HepG2 (cell line): ENCODE results near the gene UBXN6. TPM values are rescaled to one million over a fixed set of nuclear protein-coding genes. Genes with fewer than 3 reads are reported as not detected.

ENCODE experiments used
- ELF4 ChIP-seq: sonication (generic); formaldehyde crosslinking; IDR thresholded peaks from 2 replicates; pipeline ENCODE4 v1.5.0; 2020; ENCODE audit warnings: missing genetic modification reagents, mild to moderate bottlenecking, moderate library complexity, borderline replicate concordance
- ETV5 ChIP-seq: IDR thresholded peaks from 2 replicates; pipeline ENCODE4 v1.6.1; 2018; ENCODE audit warnings: missing biosample characterization, missing genetic modification reagents, inconsistent platforms, borderline replicate concordance
- FUBP1 ChIP-seq: sonication (generic); formaldehyde crosslinking; IDR thresholded peaks from 2 replicates; pipeline ENCODE4 v1.5.1; 2020; ENCODE audit warnings: missing genetic modification reagents, mild to moderate bottlenecking, borderline replicate concordance
- GABPA ChIP-seq, 2 experiments: IDR thresholded peaks; 2 replicates each; pipeline ENCODE4 v1.6.1; 2011 to 2016; ENCODE audit warnings: low read depth in 2 of 2, low read length in 1 of 2, missing biosample characterization in 1 of 2, missing genetic modification characterization in 1 of 2
- HOXA3 ChIP-seq: sonication (generic); formaldehyde crosslinking; IDR thresholded peaks from 2 replicates; pipeline ENCODE4 v1.5.0; 2020; ENCODE audit warnings: missing genetic modification reagents
- IKZF5 ChIP-seq: IDR thresholded peaks from 2 replicates; pipeline ENCODE4 v1.6.1; 2018; ENCODE audit warnings: missing genetic modification reagents, mild to moderate bottlenecking, missing compliant biosample characterization
- KLF16 ChIP-seq, 2 experiments: sonication (generic) in 1 of 2; formaldehyde crosslinking in 1 of 2; IDR thresholded peaks; 2 replicates each; pipeline versions ENCODE4 v1.6.1 to v1.8.0; 2016 to 2023; ENCODE audit warnings: missing genetic modification reagents in 2 of 2, missing compliant biosample characterization in 1 of 2
- MEIS2 ChIP-seq: sonication (generic); formaldehyde crosslinking; IDR thresholded peaks from 2 replicates; pipeline ENCODE4 v1.9.0; 2021; ENCODE audit warnings: mild to moderate bottlenecking, missing genetic modification reagents
- MNT ChIP-seq: fragments of 450-650 bp; IDR thresholded peaks from 2 replicates; pipeline ENCODE4 v1.6.1; 2016
- NCOA5 ChIP-seq: sonication (generic); formaldehyde crosslinking; IDR thresholded peaks from 2 replicates; pipeline ENCODE4 v1.4.0; 2020; ENCODE audit warnings: missing genetic modification reagents
- PCBP2 ChIP-seq: fragments of 200-400 bp; formaldehyde crosslinking; optimal IDR thresholded peaks from 2 replicates; pipeline ENCODE3; 2018; ENCODE audit warnings: low read length, low read depth; ENCODE audit not compliant: poor library complexity, severe bottlenecking
- RARA ChIP-seq: IDR thresholded peaks from 2 replicates; pipeline ENCODE4 v1.6.1; 2016; ENCODE audit warnings: missing genetic modification reagents, missing compliant biosample characterization
- RFX1 ChIP-seq: fragments of 450-650 bp; IDR thresholded peaks from 2 replicates; pipeline ENCODE4 v1.6.1; 2017
- RXRB ChIP-seq: IDR thresholded peaks from 2 replicates; pipeline ENCODE4 v1.6.1; 2016; ENCODE audit warnings: borderline replicate concordance, missing genetic modification reagents, missing compliant biosample characterization
- SCMH1 ChIP-seq: sonication (generic); formaldehyde crosslinking; IDR thresholded peaks from 2 replicates; pipeline ENCODE4 v1.9.0; 2021; ENCODE audit warnings: missing genetic modification reagents, mild to moderate bottlenecking, borderline replicate concordance
- ZKSCAN5 ChIP-seq: sonication (generic); formaldehyde crosslinking; IDR thresholded peaks from 2 replicates; pipeline ENCODE4 v1.5.1; 2020; ENCODE audit warnings: mild to moderate bottlenecking, missing genetic modification reagents
- ZNF207 ChIP-seq: fragments of 450-650 bp; IDR thresholded peaks from 2 replicates; pipeline ENCODE4 v1.6.1; 2016; ENCODE audit warnings: antibody characterized with exemption, borderline replicate concordance
- ZNF264 ChIP-seq: sonication (generic); formaldehyde crosslinking; IDR thresholded peaks from 2 replicates; pipeline ENCODE4 v1.4.0; 2020; ENCODE audit warnings: missing genetic modification reagents
- ZNF557 ChIP-seq: sonication (generic); formaldehyde crosslinking; IDR thresholded peaks from 2 replicates; pipeline ENCODE4 v1.4.0; 2020; ENCODE audit warnings: missing genetic modification reagents
- ZNF605 ChIP-seq: sonication (generic); formaldehyde crosslinking; IDR thresholded peaks from 2 replicates; pipeline ENCODE4 v1.8.0; 2022; ENCODE audit warnings: mild to moderate bottlenecking, missing genetic modification reagents
- ZNF839 ChIP-seq: sonication (generic); formaldehyde crosslinking; IDR thresholded peaks from 2 replicates; pipeline ENCODE4 v1.4.0; 2020; ENCODE audit warnings: missing genetic modification reagents, mild to moderate bottlenecking, borderline replicate concordance
- ZNF878 ChIP-seq: sonication (generic); formaldehyde crosslinking; IDR thresholded peaks from 2 replicates; pipeline ENCODE4 v1.8.1; 2023; ENCODE audit warnings: mild to moderate bottlenecking, missing genetic modification reagents, moderate library complexity
- polyA plus RNA-seq, 8 experiments: library from polyadenylated mRNA; depleted of rRNA in 3 of 8; stranded (reverse) in 7 of 8; unstranded in 1 of 8; fragments of >200 nt; fragmentation: Illumina TruSeq in 4 of 8; extraction: Trizol in 4 of 8; gene quantifications; 2 replicates each; pipeline versions ENCODE4 v1.2.1 to v1.2.3, GENCODE V29; 2011 to 2016; ENCODE audit warnings: low read depth in 4 of 8, missing spikeins in 1 of 8, mixed read lengths in 1 of 8; ENCODE audit not compliant: insufficient read depth in 1 of 8
- total RNA-seq, 5 experiments: library from RNA; depleted of rRNA; stranded (reverse); fragments of >200 nt; fragmentation: Illumina TruSeq; extraction: Trizol; gene quantifications; 2 replicates each; pipeline ENCODE4 v1.2.3, GENCODE V29; 2016; ENCODE audit warnings: low read depth in 1 of 5
- TF ChIP-seq, protein P1 (sequence below): sonication (generic); formaldehyde crosslinking; IDR thresholded peaks from 2 replicates; pipeline ENCODE4 v1.8.1; 2022; ENCODE audit warnings: low read depth, mild to moderate bottlenecking, missing genetic modification reagents

Gene UBXN6
- total and polyA plus RNA-seq, 2 of the 13 experiments (the other 11 are each of a cell fraction or from before 2014, with no cell fraction given) = 34.9 to 35.5 TPM

- TF ChIP-seq HOXA3 (CRISPR knock-in tag) (peak; percentile 87), RARA (CRISPR knock-in tag) (no peak), ZNF605 (no peak), IKZF5 (CRISPR knock-in tag) (0 out of 2 replicates have a peak, but pooled peaks have one; percentile 35), KLF16 (CRISPR knock-in tag; IDR thresholded peaks at IDR 0.05) (peak in 1 of 2 experiments; percentile 47; a peak in 2 of 4 replicates), ZNF878 (CRISPR knock-in tag) (no peak), ZNF839 (CRISPR knock-in tag) (no peak), ZNF264 (CRISPR knock-in tag) (no peak), RXRB (CRISPR knock-in tag) (peak; percentile 35; the same call in 1 of the 2 replicates), RFX1 (no peak), SCMH1 (CRISPR knock-in tag) (no peak), GABPA (IDR thresholded peaks at IDR 0.05; ENCODE audit: low read depth, low read length) (no peak), GABPA (CRISPR knock-in tag; IDR thresholded peaks at IDR 0.05; ENCODE audit: low read depth) (peak; percentile 68), MEIS2 (CRISPR knock-in tag) (0 out of 2 replicates have a peak, but pooled peaks have one; percentile 40), ETV5 (CRISPR knock-in tag) (no peak), NCOA5 (CRISPR knock-in tag) (no peak), PCBP2 (no peak), ELF4 (CRISPR knock-in tag) (no peak), ZKSCAN5 (no peak), FUBP1 (no peak), ZNF557 (no peak), MNT (peak; percentile 61; the same call in 1 of the 2 replicates), ZNF207 (no peak)
- TF ChIP-seq, protein P1, sequence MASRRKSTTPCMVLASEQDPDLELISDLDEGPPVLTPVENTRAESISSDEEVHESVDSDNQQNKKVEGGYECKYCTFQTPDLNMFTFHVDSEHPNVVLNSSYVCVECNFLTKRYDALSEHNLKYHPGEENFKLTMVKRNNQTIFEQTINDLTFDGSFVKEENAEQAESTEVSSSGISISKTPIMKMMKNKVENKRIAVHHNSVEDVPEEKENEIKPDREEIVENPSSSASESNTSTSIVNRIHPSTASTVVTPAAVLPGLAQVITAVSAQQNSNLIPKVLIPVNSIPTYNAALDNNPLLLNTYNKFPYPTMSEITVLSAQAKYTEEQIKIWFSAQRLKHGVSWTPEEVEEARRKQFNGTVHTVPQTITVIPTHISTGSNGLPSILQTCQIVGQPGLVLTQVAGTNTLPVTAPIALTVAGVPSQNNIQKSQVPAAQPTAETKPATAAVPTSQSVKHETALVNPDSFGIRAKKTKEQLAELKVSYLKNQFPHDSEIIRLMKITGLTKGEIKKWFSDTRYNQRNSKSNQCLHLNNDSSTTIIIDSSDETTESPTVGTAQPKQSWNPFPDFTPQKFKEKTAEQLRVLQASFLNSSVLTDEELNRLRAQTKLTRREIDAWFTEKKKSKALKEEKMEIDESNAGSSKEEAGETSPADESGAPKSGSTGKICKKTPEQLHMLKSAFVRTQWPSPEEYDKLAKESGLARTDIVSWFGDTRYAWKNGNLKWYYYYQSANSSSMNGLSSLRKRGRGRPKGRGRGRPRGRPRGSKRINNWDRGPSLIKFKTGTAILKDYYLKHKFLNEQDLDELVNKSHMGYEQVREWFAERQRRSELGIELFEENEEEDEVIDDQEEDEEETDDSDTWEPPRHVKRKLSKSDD (CRISPR knock-in tag) = peak; percentile 68
Measured at GRCh38 chr19:4402171-4403004, 55.2 kb downstream of the UBXN6 start, which contains the start of gene CHAF1A (continued).
